Measurements from ENCODE around the gene FCHO1.

- TF ChIP-seq CTCF (IDR thresholded peaks at IDR 0.05) (no peak), POLR2A (IDR thresholded peaks at IDR 0.05) (no peak)
Measured at GRCh38 chr19:17824339-17824738, 73.1 kb downstream of the FCHO1 start.

Measured in uterus (tissue), 2 donors.